ENCODE results near the gene DBP. TPM values are rescaled to one million over a fixed set of nuclear protein-coding genes. Genes with fewer than 3 reads are reported as not detected.

Gene DBP
- total and polyA plus RNA-seq, 2 of the 13 experiments (the other 11 are each of a cell fraction or from before 2014, with no cell fraction given), result 1.7 to 5.8 TPM

DNA sequence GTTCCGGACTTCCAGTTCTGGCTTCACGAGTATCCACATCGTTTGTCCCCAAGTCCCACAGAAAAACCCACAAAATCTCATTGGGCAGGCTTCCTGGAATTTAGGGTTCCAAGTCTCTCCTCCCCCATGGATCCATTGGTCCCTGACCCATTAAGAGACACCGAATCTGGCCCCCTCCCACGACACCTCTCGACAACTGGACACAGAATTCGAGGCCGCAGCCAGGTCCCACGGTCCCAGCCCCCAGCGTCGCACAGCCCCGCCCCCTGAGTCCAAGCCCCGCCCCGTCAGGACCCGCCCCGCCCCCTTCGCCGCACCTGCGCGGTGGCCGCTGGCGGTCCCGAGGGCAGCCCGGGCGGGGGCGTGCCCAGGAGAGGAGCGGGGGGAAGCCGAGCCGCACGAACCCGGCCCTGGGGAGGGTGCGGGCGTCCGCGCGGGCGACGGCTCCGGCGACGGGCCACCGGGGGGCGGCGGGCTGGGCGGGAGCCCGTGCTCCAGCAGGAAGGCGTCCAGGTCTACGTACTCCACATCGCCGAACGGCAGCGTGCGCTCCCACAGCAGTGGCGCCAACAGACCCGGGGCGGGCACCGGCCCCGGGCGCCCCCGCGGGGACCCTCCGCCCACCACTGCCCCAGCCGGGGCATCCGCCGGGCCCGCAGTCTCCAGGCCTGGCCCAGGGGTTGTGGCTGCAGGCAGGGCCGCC is 1.8 kb downstream of the DBP start (continued):
- TF ChIP-seq HNF1A (IDR thresholded peaks at IDR 0.05; ENCODE audit: low read depth) (no peak), HNF1A (CRISPR knock-in tag; IDR thresholded peaks at IDR 0.05; ENCODE audit: borderline replicate concordance) (no peak), ZNF431 (CRISPR knock-in tag; IDR thresholded peaks at IDR 0.05; ENCODE audit: borderline replicate concordance, low read depth) (no peak), RARA (CRISPR knock-in tag; IDR thresholded peaks at IDR 0.05) (no peak), CEBPG (CRISPR knock-in tag; IDR thresholded peaks at IDR 0.05) (no peak), TOE1 (CRISPR knock-in tag; IDR thresholded peaks at IDR 0.05) (no peak), IKZF5 (CRISPR knock-in tag; IDR thresholded peaks at IDR 0.05) (no peak), CBX5 (CRISPR knock-in tag; IDR thresholded peaks at IDR 0.05; ENCODE audit: borderline replicate concordance) (no peak), SAP130 (CRISPR knock-in tag; IDR thresholded peaks at IDR 0.05; ENCODE audit: low read depth) (peak; percentile 53), TIGD3 (CRISPR knock-in tag; IDR thresholded peaks at IDR 0.05; ENCODE audit: borderline replicate concordance) (no peak), HOMEZ (CRISPR knock-in tag; IDR thresholded peaks at IDR 0.05; ENCODE audit: low read depth) (no peak), ZNF704 (CRISPR knock-in tag; IDR thresholded peaks at IDR 0.05; ENCODE audit: borderline replicate concordance) (no peak)
- TF ChIP-seq, protein P1, sequence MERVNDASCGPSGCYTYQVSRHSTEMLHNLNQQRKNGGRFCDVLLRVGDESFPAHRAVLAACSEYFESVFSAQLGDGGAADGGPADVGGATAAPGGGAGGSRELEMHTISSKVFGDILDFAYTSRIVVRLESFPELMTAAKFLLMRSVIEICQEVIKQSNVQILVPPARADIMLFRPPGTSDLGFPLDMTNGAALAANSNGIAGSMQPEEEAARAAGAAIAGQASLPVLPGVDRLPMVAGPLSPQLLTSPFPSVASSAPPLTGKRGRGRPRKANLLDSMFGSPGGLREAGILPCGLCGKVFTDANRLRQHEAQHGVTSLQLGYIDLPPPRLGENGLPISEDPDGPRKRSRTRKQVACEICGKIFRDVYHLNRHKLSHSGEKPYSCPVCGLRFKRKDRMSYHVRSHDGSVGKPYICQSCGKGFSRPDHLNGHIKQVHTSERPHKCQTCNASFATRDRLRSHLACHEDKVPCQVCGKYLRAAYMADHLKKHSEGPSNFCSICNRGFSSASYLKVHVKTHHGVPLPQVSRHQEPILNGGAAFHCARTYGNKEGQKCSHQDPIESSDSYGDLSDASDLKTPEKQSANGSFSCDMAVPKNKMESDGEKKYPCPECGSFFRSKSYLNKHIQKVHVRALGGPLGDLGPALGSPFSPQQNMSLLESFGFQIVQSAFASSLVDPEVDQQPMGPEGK (CRISPR knock-in tag; IDR thresholded peaks at IDR 0.05), result no peak; the same call in 1 of the 2 replicates
- TF ChIP-seq, protein P2, sequence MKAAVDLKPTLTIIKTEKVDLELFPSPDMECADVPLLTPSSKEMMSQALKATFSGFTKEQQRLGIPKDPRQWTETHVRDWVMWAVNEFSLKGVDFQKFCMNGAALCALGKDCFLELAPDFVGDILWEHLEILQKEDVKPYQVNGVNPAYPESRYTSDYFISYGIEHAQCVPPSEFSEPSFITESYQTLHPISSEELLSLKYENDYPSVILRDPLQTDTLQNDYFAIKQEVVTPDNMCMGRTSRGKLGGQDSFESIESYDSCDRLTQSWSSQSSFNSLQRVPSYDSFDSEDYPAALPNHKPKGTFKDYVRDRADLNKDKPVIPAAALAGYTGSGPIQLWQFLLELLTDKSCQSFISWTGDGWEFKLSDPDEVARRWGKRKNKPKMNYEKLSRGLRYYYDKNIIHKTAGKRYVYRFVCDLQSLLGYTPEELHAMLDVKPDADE (CRISPR knock-in tag; IDR thresholded peaks at IDR 0.05), result no peak
- TF ChIP-seq, protein P3, sequence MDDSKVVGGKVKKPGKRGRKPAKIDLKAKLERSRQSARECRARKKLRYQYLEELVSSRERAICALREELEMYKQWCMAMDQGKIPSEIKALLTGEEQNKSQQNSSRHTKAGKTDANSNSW (CRISPR knock-in tag; IDR thresholded peaks at IDR 0.05; ENCODE audit: borderline replicate concordance), result no peak

All from HepG2 (cell line).